HL-60/S4 treated with phorbol 12-myristate 13-acetate at 8.2 ng/mL for 4 days and 3 days (cell line): ENCODE results near the gene PTGER2.

ENCODE experiments used
- in situ Hi-C: fragments of 300-500 bp; cut with MboI; formaldehyde crosslinking; loops from 2 replicates; pipeline ENCODE4 v1.15.0; 2022; ENCODE audit warnings: low sequenced_read_pairs

PTGER2 gene

DNA sequence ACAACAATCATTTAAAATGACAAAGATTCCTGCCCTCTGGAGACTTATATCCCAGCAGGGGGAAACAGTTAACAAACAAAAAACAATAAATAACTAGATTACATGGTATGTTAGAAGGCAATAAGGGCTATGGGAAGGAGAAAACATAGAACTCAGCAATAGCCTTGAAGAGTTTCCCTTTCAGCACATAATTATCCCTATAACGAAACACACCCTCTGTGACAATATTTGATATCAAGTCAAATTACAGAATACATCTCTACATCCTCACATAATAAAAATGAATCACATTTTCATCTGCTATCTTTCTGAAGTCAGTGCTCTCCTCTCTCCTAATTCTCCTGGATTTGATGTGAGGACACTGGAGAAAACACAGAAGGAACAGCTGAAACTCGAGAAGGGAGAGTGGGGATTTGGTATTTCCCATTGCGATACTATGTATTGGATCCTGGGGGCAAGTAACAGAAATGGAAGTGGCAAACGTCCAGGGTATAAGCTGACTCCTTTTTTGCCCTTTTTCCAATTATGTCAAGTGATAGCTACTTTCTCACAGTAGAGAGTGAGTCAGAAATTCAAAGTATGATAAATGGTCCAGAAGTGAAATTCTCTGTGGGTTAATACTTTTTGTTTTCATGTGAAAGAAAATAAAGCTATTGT, 9.7 kb upstream of the PTGER2 start:
- in situ Hi-C loops: loop anchor here (10.0 kb wide), 1 partner anchor 170 kb away; no protein-coding TSS in a partner anchor

DNA sequence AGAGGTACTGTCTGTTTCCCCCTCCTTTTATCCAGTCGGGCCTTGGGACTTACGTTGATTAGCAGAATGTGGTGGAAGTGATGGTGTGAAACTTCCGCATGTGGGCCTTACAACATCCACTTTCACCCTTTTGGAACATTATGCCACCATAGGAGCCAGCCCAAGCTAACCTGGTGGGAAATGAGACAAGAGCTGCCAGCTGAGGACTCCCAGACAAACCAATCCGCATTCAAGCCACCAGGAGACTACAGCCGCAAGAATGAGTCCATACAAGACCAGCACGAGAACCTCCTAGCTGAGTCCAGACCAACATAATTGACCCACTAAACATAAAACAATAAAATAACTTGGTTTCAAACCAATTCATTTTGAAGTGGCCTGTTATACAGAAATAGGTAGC, 9.1 kb upstream of the PTGER2 start:
- in situ Hi-C loops: loop anchor here (10.0 kb wide), 1 partner anchor 170 kb away; no protein-coding TSS in a partner anchor

DNA sequence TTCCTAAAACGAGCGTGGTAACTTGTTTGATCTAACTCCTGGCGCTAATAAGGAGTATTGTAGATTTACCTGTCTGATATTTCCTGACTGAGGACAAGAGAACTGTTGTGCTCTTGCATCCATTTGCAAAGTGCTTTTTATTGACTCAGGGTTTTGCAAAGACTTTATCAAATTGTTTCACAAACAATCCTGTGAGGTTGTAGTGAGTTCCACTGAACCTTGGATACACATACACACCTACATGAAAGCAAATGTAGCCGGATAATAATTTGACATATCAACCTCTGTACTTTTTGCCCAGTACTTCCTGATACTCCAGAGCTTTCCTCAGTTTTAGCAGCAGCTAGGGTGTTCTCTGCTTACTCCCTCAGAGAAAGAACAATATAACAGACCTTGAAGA, 6.7 kb upstream of the PTGER2 start:
- in situ Hi-C loops: loop anchor here (10.0 kb wide), 1 partner anchor 167 kb away; no protein-coding TSS in a partner anchor

DNA sequence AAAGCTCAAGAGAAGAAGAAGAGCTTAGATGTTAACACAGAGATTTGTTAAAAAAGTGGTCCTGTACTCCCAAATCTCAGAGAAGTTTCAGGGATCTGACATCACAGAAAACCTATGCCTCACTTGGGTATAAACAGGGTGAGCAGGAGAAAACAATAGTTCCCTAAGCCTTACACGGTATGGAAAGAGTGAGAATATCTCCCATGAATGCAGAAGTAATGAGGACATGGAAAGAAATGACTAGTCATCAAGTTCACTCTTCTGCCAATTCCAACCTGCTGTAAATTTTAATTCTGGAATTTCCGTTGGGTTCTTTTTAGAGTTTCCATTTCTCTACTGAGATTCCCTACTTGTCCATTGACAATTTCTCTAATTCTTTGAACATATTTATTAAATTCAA, 6.2 kb upstream of the PTGER2 start:
- in situ Hi-C loops: loop anchor here (10.0 kb wide), 1 partner anchor 167 kb away; no protein-coding TSS in a partner anchor

DNA sequence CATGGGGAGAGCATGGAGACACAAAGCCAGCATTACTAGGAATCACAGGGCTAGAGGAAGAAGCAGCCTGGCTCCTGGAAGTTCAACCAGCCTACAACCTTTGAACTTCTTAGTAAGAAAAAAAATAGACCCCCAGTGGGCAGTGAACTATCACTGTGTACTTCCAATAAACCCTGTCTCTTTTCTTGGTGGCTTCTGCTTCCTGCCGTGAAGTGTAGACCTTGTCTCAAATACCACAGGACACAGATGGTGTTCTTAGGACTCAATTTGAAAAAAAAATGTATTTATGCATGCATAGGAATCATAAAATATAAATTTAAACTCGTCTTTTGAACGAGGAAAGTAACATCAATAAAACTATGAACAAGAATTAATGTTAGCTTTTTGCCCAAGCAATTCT, 3.6 kb upstream of the PTGER2 start:
- in situ Hi-C loops: no loop called here

DNA sequence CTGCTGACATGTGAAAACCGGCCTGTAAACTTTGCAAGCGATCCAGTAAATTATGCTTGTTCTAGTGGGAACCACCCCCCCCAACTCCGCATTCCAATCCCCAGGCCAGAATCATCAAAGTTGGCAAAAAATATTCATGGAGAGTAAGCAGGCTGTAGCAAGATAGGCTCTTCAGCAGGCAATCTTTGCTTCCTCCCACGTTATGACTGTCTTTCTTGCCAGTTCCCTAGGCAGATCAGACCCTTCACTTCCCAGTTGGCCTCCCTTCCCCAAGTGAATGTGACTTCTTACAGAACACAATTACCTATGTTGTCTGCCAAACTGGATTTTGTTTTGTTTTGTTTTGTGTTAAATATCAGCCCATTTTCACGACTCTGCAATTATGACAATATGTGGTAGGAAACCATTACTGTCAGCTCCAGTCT, 1.2 kb upstream of the PTGER2 start:
- in situ Hi-C loops: no loop called here

DNA sequence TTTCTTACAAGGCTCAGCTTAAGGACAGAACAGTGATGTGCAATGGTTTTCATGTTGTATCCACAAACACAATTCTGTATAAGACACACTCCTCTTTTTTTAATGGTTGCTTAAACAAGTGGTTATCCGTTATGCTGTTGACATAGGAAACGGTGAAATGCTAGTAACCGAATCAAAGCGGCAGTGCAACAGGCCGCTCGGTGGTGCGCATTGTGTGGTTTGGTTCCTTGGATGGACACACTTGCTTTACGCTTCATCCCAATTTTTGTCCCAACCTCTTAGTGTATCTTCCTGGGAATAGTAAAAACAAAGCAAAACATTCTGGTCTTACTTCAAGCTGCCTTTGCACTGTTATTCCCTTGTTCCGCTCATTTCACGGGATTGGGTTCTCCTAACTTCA, 650 bp upstream of the PTGER2 start:
- in situ Hi-C loops: no loop called here

DNA sequence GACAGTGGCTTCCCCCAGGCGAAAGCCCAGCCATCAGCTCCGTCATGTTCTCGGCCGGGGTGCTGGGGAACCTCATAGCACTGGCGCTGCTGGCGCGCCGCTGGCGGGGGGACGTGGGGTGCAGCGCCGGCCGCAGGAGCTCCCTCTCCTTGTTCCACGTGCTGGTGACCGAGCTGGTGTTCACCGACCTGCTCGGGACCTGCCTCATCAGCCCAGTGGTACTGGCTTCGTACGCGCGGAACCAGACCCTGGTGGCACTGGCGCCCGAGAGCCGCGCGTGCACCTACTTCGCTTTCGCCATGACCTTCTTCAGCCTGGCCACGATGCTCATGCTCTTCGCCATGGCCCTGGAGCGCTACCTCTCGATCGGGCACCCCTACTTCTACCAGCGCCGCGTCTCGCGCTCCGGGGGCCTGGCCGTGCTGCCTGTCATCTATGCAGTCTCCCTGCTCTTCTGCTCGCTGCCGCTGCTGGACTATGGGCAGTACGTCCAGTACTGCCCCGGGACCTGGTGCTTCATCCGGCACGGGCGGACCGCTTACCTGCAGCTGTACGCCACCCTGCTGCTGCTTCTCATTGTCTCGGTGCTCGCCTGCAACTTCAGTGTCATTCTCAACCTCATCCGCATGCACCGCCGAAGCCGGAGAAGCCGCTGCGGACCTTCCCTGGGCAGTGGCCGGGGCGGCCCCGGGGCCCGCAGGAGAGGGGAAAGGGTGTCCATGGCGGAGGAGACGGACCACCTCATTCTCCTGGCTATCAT, 663 bp downstream of the PTGER2 start:
- in situ Hi-C loops: no loop called here

DNA sequence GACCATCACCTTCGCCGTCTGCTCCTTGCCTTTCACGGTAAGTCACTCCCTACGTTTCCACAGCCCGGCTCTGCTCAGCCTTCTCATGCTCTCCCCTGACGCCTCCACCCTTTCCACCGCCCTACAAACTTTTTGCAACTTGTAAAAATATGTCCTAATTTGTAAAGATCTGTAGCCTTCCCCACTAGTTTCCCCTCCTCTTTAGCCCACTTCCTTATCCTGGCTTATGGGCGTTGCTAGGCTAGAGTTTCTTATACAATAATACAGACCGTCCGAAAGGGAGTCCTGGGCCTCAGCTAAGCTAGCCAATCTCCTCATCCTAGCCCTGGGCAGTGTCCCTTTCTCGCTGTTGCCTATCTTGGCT, 1.2 kb downstream of the PTGER2 start:
- in situ Hi-C loops: no loop called here

DNA sequence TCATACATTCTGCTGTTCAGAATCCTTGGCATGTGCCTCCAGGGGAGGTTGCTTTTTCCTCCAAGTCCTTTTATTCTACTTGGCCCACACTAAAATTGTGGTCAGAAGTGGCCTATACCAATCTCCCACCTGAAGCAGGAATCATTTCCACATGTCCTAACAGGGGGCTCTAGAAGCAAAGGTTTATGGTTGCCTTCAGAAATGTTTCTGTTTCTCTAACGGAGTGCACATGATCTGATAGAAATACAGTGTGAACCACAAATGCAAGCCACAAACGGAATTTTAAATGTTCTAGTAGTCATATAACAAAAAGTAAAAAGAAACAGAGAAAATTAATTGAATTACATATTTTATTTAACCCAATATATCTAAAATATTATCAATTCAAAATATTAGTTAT, 4.0 kb downstream of the PTGER2 start:
- in situ Hi-C loops: no loop called here

DNA sequence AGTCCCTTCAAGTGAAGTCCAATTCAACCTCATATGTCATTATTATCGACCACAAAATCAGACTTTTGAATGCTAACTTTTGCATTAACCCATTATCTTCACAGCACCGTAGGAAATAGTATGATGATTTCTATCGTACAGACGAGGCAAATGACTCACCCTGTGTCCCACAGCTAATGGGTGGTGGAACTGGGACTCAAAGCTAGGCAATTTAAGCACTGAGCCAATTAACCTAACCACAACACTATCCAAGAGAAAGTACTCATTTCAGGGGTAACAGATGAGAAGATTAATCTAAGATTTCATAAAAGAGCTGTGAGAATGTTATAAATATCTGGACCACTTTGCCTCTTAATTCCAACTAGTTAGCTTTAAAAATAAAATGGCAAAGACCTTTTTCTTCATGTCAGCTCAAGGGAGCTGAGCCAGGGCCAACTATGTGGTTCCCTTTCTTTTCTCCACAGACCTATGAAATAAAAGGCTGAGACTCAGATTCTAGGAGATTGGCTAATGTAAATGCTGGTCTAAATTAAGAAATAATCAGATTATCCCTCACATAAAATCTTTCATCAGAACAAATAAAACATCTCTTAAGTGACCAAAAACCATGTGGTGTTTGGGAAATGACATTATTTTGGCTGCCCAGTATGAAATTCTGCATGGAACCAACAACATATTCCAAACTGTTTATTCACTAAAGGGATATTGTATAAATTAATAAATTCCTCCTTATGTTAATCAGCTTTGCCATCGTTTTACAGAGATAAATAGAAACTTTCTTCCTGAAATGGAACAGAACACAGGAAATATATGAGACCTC, 4.9 kb downstream of the PTGER2 start:
- in situ Hi-C loops: no loop called here

DNA sequence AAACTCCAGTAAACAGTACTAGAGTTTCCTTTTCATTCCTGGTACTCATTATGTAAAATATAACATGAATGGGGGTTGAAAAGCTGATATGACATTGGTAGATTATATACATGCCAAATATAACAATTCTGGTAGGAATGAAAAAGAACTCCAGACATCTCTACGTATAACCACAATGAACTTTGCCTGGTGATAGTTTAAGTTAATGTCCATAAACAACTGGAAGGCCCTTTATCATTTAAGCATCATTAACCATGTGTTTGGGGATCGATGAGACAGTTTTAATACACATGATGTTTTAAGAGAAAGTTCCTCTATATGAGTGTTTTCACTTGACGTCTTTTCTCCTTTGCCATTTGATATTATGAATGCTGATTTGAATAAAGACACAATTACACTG, 5.8 kb downstream of the PTGER2 start:
- in situ Hi-C loops: no loop called here

DNA sequence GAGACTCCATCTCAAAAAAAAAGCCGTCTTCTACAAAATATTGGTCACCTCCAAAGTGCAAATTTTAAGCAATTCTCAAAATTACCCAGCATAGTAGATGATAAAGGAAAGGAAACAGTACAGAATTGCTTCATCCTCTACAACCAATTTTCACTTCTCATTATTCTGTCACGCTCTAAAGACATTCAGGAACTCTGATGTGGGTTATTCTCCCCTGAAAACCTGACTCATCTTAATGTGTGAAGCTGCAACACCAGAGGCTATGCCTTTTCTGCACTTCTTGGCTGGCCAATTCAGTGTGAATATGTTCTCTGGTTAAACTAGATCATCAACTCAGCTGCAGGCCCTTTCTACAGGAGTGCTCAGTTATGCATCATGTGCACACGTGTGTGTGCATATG, 11.0 kb downstream of the PTGER2 start:
- in situ Hi-C loops: no loop called here

DNA sequence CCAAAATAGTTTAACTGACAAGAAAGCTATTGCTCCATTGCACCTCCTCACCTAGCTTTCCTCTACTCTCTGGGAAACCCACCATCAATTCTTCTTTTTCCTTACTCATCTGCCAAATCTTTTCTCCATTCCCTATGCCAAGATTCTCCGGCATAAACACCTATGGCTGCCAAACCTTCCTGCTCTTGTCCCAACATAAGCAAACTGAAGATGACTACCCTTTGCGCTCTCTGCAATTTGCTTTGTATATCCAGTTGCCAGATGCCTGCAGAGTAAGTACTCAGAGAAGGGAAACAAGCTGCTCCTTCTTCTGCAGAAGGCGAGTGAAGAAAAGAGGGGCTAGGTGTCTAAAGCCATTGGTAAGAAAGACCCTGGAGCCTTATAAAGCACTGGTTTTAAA, 11.5 kb downstream of the PTGER2 start:
- in situ Hi-C loops: no loop called here

DNA sequence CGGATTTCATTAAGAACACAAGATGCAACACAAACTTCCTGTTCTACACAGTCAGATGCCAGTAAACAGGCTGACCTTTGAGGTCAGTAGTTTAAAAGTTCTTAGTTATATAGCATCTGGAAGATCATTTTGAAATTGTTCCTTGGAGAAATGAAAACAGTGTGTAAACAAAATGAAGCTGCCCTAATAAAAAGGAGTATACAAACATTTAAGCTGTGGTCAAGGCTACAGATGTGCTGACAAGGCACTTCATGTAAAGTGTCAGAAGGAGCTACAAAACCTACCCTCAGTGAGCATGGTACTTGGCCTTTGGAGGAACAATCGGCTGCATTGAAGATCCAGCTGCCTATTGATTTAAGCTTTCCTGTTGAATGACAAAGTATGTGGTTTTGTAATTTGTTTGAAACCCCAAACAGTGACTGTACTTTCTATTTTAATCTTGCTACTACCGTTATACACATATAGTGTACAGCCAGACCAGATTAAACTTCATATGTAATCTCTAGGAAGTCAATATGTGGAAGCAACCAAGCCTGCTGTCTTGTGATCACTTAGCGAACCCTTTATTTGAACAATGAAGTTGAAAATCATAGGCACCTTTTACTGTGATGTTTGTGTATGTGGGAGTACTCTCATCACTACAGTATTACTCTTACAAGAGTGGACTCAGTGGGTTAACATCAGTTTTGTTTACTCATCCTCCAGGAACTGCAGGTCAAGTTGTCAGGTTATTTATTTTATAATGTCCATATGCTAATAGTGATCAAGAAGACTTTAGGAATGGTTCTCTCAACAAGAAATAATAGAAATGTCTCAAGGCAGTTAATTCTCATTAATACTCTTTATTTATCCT, 13.5 kb downstream of the PTGER2 start:
- in situ Hi-C loops: no loop called here

DNA sequence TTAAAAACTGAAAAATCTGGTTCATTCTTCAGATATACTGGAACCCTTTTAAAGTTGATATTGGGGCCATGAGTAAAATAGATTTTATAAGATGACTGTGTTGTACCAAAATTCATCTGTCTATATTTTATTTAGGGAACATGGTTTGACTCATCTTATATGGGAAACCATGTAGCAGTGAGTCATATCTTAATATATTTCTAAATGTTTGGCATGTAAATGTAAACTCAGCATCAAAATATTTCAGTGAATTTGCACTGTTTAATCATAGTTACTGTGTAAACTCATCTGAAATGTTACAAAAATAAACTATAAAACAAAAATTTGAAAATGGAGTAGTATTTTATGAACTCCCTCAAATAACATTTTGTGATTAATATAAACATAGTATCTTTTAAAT, 14.2 kb downstream of the PTGER2 start:
- in situ Hi-C loops: no loop called here

DNA sequence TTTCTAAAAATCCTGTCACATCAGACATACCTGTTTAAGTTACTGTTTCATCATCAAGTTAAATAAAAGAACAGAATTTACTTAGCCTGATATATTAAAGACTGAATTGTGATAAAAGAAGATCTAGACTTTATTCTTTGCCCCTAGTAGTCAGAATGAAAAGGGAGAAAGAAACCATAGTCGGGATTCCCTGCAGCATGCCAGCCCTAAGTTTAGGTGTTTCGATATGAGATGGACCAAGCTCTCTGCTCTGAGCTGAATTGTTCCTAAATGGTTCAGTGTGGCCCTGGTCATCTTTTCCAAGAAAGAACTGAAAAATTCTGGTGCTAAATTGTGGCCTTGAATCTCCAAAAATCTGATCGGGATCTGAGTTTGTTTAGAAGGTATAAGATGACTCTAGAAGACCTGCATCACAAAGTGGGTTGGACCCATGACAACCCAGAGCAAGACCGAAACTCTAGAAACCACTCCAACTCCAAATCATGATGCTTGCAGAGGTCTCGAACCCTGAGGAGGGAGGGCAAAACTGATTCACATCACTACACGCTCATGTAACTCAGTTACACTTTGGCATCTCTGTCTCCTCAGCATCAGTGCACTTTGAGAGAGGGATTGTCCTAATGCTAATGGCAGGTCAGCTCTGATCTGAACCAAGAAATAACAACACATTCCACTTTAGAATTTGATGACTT, 15.7 kb downstream of the PTGER2 start:
- in situ Hi-C loops: no loop called here

DNA sequence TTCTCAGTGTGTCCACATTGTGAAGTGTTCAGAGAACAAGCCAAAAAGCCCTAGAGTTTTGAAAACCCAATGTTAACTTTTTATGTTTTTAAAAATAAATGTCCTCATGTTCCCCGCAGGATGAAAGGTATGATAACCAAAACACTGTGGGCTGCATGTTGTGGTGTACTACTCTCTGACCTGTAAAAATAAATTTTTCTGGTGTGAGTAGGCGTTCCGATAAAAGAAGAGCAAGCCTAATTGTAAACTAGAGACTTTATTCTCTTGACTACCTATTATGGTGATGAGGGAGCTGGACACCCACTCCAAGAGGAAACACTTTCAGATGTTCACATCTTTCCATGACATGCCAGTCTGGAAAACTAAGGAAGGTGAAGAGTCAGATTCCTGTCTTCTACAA, 18.2 kb downstream of the PTGER2 start:
- in situ Hi-C loops: no loop called here

DNA sequence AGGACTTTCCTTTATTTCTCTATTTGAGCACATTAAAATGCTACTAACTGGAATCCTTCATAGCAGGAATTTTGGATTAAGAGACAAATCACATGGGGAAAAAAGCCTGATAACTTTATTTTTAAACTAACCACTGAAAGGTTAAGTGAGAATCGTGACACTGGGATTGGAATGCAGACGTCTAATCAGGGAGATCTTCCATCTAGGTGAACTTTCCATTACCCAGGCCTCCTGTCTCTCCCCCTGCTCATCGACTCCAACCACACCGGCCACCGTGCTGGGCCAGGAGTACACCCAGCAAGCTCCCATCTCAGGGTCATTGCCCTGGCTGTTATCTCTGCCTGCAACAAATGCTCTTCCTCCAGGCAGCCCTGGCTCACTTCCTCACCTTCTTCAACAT, 19.0 kb downstream of the PTGER2 start:
- in situ Hi-C loops: no loop called here
